ENCODE measurements around the gene HAP1. TPM values are rescaled to one million over a fixed set of nuclear protein-coding genes. Genes with fewer than 3 reads are reported as not detected.

Gene HAP1
- total RNA-seq, 1 donor from 2014 or later, result 4.3 TPM

DNA sequence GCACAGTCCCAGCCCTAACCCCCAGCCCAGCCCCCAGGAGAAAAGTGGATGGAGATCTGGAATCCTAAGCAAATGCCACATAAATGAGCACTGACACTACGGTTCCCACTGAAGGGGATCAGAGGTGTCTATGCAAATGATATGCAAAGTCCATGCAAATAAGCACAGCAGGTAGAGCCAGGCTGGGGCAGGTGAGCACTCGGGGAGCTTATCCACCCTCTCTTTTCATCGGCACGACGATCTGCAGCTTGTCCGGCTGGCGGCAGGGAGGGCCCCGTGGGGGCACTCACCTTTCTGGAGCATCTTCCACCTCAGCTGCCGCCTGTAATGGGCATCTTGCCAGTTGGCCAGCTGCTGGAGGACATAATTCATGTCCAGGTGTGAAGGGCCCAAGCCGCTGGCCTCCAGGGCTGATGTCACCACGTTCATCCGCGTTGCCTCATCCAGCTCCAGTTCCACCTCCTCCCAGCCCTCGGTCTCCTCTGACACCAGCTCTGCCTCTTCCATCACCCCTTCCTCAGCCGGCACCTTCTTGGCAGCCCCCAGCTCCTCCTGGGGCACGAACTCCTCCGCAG, 9.9 kb downstream of the HAP1 start:
- Mint-ChIP-seq H3K4me1 (ENCODE audit: unreplicated experiment) (no peaks in the 10 kb centered on the region), H3K9me3 (no peaks in the 10 kb centered on the region), H3K27ac (no peak overlapping the region), H3K4me3 (no peak overlapping the region), H3K27me3 (peaks cover 2% of the 10 kb centered on the region), H3K36me3 (no peaks in the 10 kb centered on the region)
- TF ChIP-seq, protein P1, sequence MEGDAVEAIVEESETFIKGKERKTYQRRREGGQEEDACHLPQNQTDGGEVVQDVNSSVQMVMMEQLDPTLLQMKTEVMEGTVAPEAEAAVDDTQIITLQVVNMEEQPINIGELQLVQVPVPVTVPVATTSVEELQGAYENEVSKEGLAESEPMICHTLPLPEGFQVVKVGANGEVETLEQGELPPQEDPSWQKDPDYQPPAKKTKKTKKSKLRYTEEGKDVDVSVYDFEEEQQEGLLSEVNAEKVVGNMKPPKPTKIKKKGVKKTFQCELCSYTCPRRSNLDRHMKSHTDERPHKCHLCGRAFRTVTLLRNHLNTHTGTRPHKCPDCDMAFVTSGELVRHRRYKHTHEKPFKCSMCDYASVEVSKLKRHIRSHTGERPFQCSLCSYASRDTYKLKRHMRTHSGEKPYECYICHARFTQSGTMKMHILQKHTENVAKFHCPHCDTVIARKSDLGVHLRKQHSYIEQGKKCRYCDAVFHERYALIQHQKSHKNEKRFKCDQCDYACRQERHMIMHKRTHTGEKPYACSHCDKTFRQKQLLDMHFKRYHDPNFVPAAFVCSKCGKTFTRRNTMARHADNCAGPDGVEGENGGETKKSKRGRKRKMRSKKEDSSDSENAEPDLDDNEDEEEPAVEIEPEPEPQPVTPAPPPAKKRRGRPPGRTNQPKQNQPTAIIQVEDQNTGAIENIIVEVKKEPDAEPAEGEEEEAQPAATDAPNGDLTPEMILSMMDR (conservative IDR thresholded peaks at IDR 0.05), result no peak
- no peak for DNase-seq (ENCODE audit: extremely low spot score, unreplicated experiment)

GRCh38 chr17:41723801-41724475, 10.5 kb downstream of the HAP1 start:
- no peaks in the 10 kb centered on the region for H3K4me1 Mint-ChIP-seq (ENCODE audit: unreplicated experiment)
- no peak overlapping the region for H3K4me3 Mint-ChIP-seq
- no peak for DNase-seq (ENCODE audit: extremely low spot score, unreplicated experiment)
- TF ChIP-seq, protein P1 (conservative IDR thresholded peaks at IDR 0.05), result no peak
- no peak overlapping the region for H3K27ac Mint-ChIP-seq
- H3K9me3 Mint-ChIP-seq, result no peaks in the 10 kb centered on the region
- H3K36me3 Mint-ChIP-seq, result no peaks in the 10 kb centered on the region
- peaks cover 2% of the 10 kb centered on the region for H3K27me3 Mint-ChIP-seq

DNA sequence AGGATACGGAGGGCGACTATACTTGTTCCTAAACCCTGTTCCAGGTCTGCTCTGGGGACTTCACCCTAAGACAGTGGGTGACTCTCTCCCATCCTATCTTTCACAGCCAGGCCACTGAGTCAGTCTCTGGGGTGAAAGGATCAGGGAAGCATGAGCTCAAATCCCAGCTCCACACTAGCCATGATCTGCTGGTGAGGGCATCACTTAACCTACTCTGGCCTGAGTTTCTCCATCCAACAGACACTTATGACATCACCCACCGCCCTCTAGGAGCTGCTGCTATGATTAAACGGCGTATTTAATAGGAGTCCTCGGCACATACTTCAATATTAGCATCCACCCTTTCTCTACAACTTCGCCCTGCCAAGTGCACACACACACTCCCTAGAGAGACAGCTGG, 12.2 kb downstream of the HAP1 start:
- Mint-ChIP-seq H3K27me3 (peaks cover 2% of the 10 kb centered on the region), H3K4me3 (no peak overlapping the region), H3K9me3 (no peaks in the 10 kb centered on the region), H3K36me3 (no peaks in the 10 kb centered on the region), H3K27ac (no peak overlapping the region), H3K4me1 (ENCODE audit: unreplicated experiment) (no peaks in the 10 kb centered on the region)
- TF ChIP-seq, protein P1 (conservative IDR thresholded peaks at IDR 0.05), result no peak
- DNase-seq (ENCODE audit: extremely low spot score, unreplicated experiment), result no peak

GRCh38 chr17:41718287-41718645, 16.2 kb downstream of the HAP1 start:
- no peaks in the 10 kb centered on the region for H3K4me1 Mint-ChIP-seq (ENCODE audit: unreplicated experiment)
- H3K36me3 Mint-ChIP-seq, result no peaks in the 10 kb centered on the region
- TF ChIP-seq, protein P1 (conservative IDR thresholded peaks at IDR 0.05), result no peak
- no peak for DNase-seq (ENCODE audit: extremely low spot score, unreplicated experiment)
- no peak overlapping the region for H3K4me3 Mint-ChIP-seq
- peak overlapping the region; percentile 93 for H3K27ac Mint-ChIP-seq
- peaks cover 3% of the 10 kb centered on the region for H3K27me3 Mint-ChIP-seq
- H3K9me3 Mint-ChIP-seq, result no peaks in the 10 kb centered on the region

- Mint-ChIP-seq H3K9me3 (no peaks in the 10 kb centered on the region), H3K4me1 (ENCODE audit: unreplicated experiment) (no peaks in the 10 kb centered on the region), H3K4me3 (peak overlapping the region; percentile 20), H3K27me3 (peaks cover 3% of the 10 kb centered on the region), H3K36me3 (no peaks in the 10 kb centered on the region), H3K27ac (peak overlapping the region; percentile 93)
- DNase-seq (ENCODE audit: extremely low spot score, unreplicated experiment), result no peak
- TF ChIP-seq, protein P1 (conservative IDR thresholded peaks at IDR 0.05), result no peak
Measured at GRCh38 chr17:41717408-41718286, 16.8 kb downstream of the HAP1 start.
